Activated T-cell treated with anti-CD3 and anti-CD28 coated beads, Interleukin-2, amount 50 U/mL, for 72 hours (primary cell): ENCODE data around the gene NCR2. TPM values are rescaled to one million over a fixed set of nuclear protein-coding genes. Genes with fewer than 3 reads are reported as not detected.
A peak's percentile ranks its signal among the peaks of the same experiment; 100 is the strongest.
"Not testable (repeated sequence)": the region's sequence is repeated elsewhere in the genome, so short reads cannot be mapped to it uniquely, and the experiment has no call there.

Experiments
- ATAC-seq, 2 donors: fragments of 150-1000 bp; cut with Tn5 transposase; replicated peaks in 1 of 2; 2 replicates each; pipeline ENCODE4 v1.10.0; 2021; ENCODE audit warnings: moderate library complexity in 2 of 2, mild to moderate bottlenecking in 1 of 2
- DNase-seq, 2 donors: peaks; one replicate each; pipeline ENCODE4 v3.0.0; 2021 to 2022; ENCODE audit warnings: mixed read lengths in 1 of 2
- H3K27ac Mint-ChIP-seq: one replicate; pipeline ENCODE4 v1.8.0; 2022; ENCODE audit warnings: mild to moderate bottlenecking, moderate library complexity, mixed read lengths
- H3K27me3 Mint-ChIP-seq: one replicate; pipeline ENCODE4 v1.8.0; 2022; ENCODE audit warnings: low read depth, mixed read lengths
- H3K36me3 Mint-ChIP-seq, 2 donors: one replicate each; pipeline ENCODE4 v1.8.0; 2022; ENCODE audit warnings: mixed read lengths in 2 of 2, mild to moderate bottlenecking in 1 of 2; ENCODE audit not compliant: insufficient read depth in 2 of 2
- H3K4me1 Mint-ChIP-seq: one replicate; pipeline ENCODE4 v1.8.0; 2022; ENCODE audit warnings: low read depth, mixed read lengths
- H3K4me3 Mint-ChIP-seq, 2 donors: one replicate each; pipeline ENCODE4 v1.8.0; 2022; ENCODE audit warnings: mild to moderate bottlenecking in 2 of 2, mixed read lengths in 2 of 2, moderate library complexity in 2 of 2
- H3K9me3 Mint-ChIP-seq, 2 donors: one replicate each; pipeline ENCODE4 v1.8.0; 2022; ENCODE audit warnings: mixed read lengths in 2 of 2
- total RNA-seq, 2 donors: library from RNA; stranded (reverse); gene quantifications; one replicate each; pipeline ENCODE4 v1.2.3, GENCODE V29; 2022

The NCR2 gene, protein sequence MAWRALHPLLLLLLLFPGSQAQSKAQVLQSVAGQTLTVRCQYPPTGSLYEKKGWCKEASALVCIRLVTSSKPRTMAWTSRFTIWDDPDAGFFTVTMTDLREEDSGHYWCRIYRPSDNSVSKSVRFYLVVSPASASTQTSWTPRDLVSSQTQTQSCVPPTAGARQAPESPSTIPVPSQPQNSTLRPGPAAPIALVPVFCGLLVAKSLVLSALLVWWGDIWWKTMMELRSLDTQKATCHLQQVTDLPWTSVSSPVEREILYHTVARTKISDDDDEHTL
- not detected for total RNA-seq

DNA sequence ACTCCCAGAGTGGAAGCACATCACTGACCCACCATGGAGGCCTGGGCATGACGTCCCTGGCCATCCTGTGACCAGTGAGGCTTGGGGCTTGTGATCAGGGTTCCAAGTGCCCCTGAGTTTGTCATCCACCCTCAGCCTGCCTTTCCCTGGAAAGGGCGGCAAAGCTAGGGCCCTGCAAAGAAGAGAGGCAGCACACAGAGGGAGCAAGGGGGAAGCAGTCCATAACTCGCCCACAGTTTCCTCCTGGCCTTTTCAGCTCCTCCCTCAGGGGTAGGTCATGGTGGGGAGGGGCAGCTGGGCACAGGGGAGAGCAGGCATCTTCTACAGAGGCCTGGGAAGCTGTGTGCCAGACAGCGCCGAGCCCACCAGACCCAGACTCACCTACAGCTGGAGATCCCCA, at the start of gene NCR2:
TSS of gene NCR2 (plus strand) at position 313 of the 400 bp plus-strand sequence. CDS start 269 bp downstream, outside the sequence.
- peak within 1 kb of the TSS; percentile 19 for H3K27ac Mint-ChIP-seq
- H3K4me1 Mint-ChIP-seq: peaks cover 47% of the 10 kb centered on the region
- ATAC-seq (no peak), DNase-seq (no peak)
- peak within 1 kb of the TSS; percentile 52 to 78 for H3K4me3 Mint-ChIP-seq
- H3K27me3 Mint-ChIP-seq: no peaks in the 10 kb centered on the region
- H3K36me3 Mint-ChIP-seq: no peaks in the 10 kb centered on the region
- H3K9me3 Mint-ChIP-seq: no peaks in the 10 kb centered on the region

DNA sequence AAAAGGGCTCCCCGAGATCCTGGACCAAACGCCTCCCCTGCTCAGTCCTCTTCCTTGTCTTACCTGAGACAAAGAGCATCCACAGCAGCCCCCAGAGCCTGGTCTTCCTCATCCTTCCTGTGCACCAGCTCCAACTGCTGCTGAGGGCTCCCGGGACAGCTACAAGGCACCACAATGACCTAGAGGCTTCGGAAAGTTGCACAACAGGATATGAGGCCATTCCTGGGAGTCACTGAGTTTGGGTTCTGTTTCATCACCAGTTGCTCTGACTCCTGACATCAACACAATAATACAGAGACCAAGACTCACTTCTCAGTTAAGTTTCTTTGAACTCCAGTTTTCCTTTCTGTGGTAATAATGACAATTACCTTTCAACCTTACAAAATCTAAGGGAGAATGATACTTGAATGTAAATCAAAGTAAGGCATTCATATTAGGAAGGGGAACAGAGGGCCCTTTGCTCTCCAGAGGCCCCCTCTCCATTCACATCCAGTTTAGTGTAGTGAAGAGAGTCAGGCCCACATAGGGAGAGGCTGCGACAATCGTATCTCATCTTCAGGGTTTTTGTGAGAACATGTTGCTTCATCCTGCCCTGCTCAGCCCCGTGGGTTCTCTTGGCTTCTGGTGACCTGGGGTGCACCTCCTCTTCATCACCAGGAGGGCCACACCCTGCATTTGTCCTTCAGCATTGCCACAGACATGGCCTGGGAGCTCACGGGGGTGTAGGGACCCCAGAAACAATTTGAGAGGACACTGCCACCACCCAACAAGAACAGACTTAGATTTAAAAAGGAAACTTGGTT, 48.7 kb upstream of the NCR2 start, which contains the start of gene TREM1:
TSS of gene TREM1 (minus strand) at position 139 of the 803 bp plus-strand sequence. CDS start at position 112, 27 bp downstream.
- Mint-ChIP-seq H3K4me1 (peaks cover 19% of the 10 kb centered on the region), H3K4me3 (no peak within 1 kb of the TSS), H3K9me3 (no peaks in the 10 kb centered on the region), H3K27ac (no peak within 1 kb of the TSS), H3K36me3 (no peaks in the 10 kb centered on the region), H3K27me3 (peaks cover 6% of the 10 kb centered on the region)
- ATAC-seq: peak in 1 of 2 donors; percentile 67
- DNase-seq: no peak

DNA sequence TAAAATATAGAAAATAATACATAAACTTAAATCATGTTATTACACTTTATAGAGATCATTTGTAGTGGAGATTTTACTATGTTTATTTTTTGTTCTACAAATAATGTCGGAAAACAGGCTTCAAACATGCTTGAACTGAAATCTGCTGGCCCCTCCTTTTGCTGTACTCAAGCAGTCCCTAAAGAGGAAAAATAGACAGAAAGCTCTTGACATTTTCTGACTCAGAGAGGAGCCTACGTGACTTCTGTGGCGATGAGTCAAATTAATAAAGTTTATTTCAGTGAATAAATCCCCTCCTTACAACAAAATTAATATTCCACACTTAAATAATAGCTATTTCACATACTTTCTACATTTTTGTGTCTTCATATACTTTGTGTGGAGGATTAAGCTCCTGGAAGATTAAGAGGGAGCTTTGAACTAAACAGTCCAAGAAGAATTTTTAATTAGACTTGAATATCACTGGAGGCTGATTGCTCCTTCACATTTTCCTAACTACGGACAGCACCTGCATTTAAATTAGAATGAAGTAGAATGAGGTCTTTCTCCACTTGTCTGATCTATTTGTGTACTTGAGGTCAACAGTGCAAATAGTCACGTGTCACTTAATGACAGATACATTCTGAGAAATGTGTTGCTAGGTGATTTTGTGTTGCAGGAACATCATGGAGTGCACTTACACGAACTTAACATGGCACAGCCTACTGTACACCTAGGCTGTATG, 47.2 kb upstream of the NCR2 start:
- ATAC-seq: peak in 1 of 2 donors; percentile 58
- H3K36me3 Mint-ChIP-seq: no peaks in the 10 kb centered on the region
- DNase-seq: no peak
- H3K4me1 Mint-ChIP-seq: peaks cover 19% of the 10 kb centered on the region
- no peak overlapping the region for H3K27ac Mint-ChIP-seq
- no peaks in the 10 kb centered on the region for H3K9me3 Mint-ChIP-seq
- H3K27me3 Mint-ChIP-seq: peaks cover 6% of the 10 kb centered on the region
- H3K4me3 Mint-ChIP-seq: no peak overlapping the region

DNA sequence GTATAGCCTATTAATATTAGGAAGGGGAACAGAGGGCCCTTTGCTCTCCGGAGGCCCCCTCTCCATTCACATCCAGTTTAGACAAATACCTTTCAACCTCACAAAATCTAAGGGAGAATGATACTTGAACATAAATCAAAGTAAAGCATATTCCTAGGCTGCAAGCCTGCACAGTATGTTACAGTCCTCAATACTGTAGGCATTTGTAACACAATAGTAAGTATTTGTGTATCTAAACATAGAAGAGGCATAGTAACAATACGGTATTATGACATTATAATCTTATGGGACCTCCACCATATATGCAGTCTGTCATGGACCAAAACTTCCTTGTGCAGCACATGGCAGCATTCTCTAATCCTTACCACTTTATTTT, 46.7 kb upstream of the NCR2 start:
- H3K36me3 Mint-ChIP-seq: no peaks in the 10 kb centered on the region
- ATAC-seq: no peak
- no peak for DNase-seq
- H3K4me1 Mint-ChIP-seq: peaks cover 19% of the 10 kb centered on the region
- no peak overlapping the region for H3K27ac Mint-ChIP-seq
- H3K27me3 Mint-ChIP-seq: peaks cover 6% of the 10 kb centered on the region
- no peak overlapping the region for H3K4me3 Mint-ChIP-seq
- H3K9me3 Mint-ChIP-seq: no peaks in the 10 kb centered on the region

DNA sequence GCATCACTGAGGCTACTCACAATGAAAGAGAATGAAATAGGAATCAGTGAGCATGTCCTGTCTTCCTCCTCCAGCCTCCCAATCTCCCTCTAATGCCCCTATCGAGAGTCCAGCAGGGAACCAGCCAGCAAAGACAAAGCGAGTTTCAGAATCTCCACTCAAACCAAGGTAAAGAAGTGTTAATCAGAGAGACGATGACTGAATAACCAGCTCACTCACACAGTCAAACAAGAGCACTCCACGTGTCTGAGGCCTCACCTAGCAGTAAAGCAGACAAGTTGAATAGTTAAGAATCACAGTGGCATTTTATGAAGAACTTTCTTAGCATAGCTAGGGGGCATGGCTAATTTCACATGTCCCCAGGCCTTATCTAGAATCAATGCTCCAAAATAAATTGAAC, 45.6 kb upstream of the NCR2 start:
- H3K27me3 Mint-ChIP-seq: peaks cover 6% of the 10 kb centered on the region
- H3K4me1 Mint-ChIP-seq: peaks cover 21% of the 10 kb centered on the region
- H3K9me3 Mint-ChIP-seq: no peaks in the 10 kb centered on the region
- no peaks in the 10 kb centered on the region for H3K36me3 Mint-ChIP-seq
- DNase-seq (no peak), ATAC-seq (no peak)
- H3K4me3 Mint-ChIP-seq: no peak overlapping the region
- no peak overlapping the region for H3K27ac Mint-ChIP-seq

DNA sequence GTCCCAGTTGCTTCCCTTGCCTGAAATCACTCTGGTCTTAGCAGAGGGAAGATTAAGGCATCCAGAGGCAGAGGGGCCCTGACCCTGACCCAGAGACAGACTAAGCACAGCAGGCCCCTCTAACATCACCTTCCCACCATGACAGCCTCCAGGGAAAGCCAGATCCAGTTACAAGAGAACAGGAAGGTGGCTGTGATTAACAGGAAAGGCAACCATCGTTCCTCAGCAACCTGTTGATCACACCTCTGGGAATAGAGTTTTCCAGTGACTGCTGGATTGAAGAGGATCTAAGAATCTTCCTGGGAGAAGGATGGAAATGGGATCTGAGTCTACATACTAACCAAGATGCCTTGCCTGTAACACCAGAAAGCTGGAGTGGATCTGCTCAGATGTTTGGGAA, 43.7 kb upstream of the NCR2 start:
- no peak overlapping the region for H3K4me3 Mint-ChIP-seq

DNA sequence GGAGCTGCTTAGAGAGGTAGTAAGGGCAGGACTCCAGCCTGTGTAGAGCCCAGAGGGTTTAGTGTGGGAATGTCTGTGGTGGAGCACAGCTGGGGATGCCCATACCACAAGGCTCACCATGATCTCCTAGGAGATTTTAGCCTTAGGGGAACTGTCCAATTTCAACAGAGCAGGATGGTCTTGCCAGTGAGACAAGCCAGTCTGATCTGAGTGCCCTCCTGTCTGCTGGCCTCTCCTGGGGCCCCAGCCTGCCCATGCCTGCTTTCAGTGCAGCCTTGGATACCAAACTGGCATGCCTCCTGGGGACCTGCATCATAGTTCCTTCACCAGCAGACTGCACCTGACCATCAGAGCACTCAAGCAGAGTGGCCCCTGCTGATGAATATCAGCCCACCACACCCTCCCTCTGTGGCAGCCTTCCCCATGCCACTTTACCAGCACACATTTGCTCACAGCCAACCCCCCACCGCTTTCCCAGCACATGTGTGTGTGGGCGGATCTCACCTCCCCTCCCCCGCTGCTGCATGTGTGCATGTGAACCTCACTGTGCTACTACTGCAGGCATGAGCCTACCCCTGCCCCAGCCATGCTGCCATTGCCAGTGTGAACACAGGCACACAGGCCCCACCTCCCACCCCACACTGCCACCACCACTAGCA, 41.1 kb upstream of the NCR2 start:
- Mint-ChIP-seq H3K27me3 (no peaks in the 10 kb centered on the region), H3K9me3 (peaks cover 5 to 6% of the 10 kb centered on the region in 2 donors), H3K27ac (no peak overlapping the region), H3K4me3 (no peak overlapping the region), H3K36me3 (peaks cover 2 to 13% of the 10 kb centered on the region in 2 donors), H3K4me1 (peaks cover 35% of the 10 kb centered on the region)
- peak in 1 of 2 donors; percentile 26 for ATAC-seq
- DNase-seq: no peak

More for the DNA sequence above, 43.7 kb upstream of the NCR2 start:
- Mint-ChIP-seq H3K27ac (no peak overlapping the region), H3K36me3 (peaks cover 0 to 5% of the 10 kb centered on the region in 2 donors), H3K4me1 (peaks cover 24% of the 10 kb centered on the region), H3K27me3 (no peaks in the 10 kb centered on the region), H3K9me3 (peaks cover 0 to 2% of the 10 kb centered on the region in 2 donors)
- ATAC-seq: no peak
- no peak for DNase-seq

DNA sequence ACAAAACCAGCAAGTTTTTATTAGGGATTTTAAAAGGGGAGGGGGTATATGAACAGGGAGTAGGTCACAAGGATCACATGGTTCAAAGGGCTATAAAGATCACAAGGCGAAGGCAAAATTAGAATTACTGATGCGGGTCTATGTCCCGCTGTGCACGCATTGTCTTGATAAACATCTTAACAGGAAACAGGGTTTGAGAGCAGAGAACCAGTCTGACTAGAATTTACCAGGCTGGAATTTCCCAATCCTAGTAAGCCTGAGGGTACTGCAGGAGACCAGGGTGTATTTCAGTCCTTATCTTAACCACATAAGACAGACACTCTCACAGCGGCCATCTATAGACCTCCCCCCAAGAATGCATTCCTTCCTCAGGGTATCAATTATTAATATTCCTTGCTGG, 38.2 kb upstream of the NCR2 start:
- Mint-ChIP-seq H3K4me1 (peaks cover 40% of the 10 kb centered on the region), H3K36me3 (peaks cover 2 to 15% of the 10 kb centered on the region in 2 donors)
- not testable (repeated sequence) for H3K4me3 Mint-ChIP-seq, H3K27me3 Mint-ChIP-seq, H3K27ac Mint-ChIP-seq, DNase-seq, H3K9me3 Mint-ChIP-seq, ATAC-seq

DNA sequence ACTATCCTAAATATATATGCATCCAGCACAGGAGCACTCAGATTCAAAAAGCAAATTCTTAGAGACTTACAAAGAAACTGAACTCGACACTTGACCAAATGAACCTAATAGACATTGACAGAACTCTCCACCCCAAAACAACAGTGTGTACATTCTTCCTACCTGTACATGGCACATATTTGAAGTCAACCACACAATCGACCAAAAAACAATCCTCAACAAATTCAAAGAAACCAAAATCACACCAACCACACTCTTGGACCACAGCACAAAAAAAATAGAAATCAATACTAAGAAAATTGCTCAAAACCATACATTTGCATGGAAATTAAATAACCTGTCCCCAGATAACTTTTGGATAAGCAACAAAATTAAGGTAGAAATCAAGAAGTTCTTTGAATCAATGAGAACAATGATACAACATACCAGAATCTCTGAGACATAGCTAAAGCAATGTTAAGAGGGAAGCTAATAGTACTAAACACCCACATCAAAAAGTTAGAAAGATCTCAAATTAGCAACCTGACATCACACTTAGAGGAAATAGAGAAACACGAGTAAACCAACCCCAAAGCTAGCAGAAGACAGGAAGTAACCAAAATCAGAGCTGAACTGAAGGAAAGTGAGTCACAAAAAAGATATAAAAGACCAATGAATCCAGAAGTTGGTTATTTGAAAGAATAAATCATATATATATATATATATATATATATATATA, 36.5 kb upstream of the NCR2 start:
- H3K9me3 Mint-ChIP-seq: peaks cover 10 to 12% of the 10 kb centered on the region in 2 donors
- peak overlapping the region; percentile 31 to 74 for H3K4me3 Mint-ChIP-seq
- H3K27me3 Mint-ChIP-seq: peaks cover 1% of the 10 kb centered on the region
- H3K36me3 Mint-ChIP-seq: peaks cover 2 to 19% of the 10 kb centered on the region in 2 donors
- no peak for DNase-seq
- peak overlapping the region; percentile 85 for H3K27ac Mint-ChIP-seq
- peak; percentile 60 to 65 for ATAC-seq
- peaks cover 45% of the 10 kb centered on the region for H3K4me1 Mint-ChIP-seq

DNA sequence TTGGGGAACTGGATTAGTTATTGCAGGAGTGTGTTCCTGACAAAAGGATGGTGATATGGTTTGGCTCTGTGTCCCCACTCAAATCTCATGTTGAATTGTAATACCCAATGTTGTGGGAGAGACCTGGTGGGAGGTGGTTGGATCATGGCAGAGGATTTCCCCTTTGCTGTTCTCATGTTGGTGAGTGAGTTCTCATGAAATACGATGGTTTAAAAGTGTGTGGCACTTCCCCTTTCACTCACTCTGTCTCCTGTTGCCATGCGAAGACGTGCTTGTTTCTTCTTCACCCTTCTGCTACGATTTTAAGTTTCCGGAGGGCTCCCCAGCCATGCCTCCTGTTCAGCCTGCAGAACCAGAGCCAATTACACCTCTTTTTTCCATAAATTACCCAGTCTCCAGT, 32.8 kb upstream of the NCR2 start:
- peaks cover 13% of the 10 kb centered on the region for H3K27me3 Mint-ChIP-seq
- no peak overlapping the region for H3K27ac Mint-ChIP-seq
- ATAC-seq (no peak), DNase-seq (no peak)
- no peak overlapping the region for H3K4me3 Mint-ChIP-seq
- peaks cover 5 to 6% of the 10 kb centered on the region in 2 donors for H3K9me3 Mint-ChIP-seq
- peaks cover 0 to 9% of the 10 kb centered on the region in 2 donors for H3K36me3 Mint-ChIP-seq
- H3K4me1 Mint-ChIP-seq: peaks cover 35% of the 10 kb centered on the region

DNA sequence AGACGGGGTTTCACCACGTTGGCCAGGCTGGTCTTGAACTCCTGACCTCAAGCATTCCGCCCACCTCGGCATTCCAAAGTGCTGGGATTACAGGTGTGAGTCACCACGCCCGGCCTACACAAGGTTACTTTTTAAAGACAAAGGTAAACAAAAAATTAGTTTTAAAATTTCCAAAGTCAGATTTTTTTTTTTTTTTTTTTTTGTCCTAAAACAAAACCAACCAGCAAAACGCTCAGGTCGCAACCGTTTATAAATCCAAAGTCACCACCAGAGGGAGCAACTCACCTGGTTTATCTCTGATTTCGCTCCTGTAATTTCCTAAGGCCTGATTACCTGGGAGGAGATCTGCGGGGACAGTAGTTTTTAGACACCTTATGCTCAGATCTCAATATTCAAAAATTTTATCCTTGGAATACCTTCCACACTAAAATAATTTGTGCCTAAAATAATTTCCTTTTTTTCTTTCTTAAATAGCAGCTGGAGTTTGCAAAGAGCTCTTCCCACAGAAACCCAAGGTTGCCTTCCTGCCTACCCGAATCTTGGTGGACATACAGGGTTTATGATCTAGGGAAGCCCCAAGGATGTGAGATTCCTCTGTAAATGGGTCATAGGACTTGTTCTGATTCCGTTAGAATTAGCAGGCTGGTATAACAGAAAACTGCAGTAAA, 29.1 kb upstream of the NCR2 start:
- Mint-ChIP-seq H3K4me3 (no peak overlapping the region), H3K27me3 (peaks cover 13% of the 10 kb centered on the region), H3K27ac (no peak overlapping the region), H3K4me1 (peaks cover 14% of the 10 kb centered on the region), H3K36me3 (peaks cover 0 to 4% of the 10 kb centered on the region in 2 donors), H3K9me3 (peaks cover 4% of the 10 kb centered on the region in 2 donors)
- DNase-seq (peak; percentile 43 to 45), ATAC-seq (peak in 1 of 2 donors; percentile 44)

DNA sequence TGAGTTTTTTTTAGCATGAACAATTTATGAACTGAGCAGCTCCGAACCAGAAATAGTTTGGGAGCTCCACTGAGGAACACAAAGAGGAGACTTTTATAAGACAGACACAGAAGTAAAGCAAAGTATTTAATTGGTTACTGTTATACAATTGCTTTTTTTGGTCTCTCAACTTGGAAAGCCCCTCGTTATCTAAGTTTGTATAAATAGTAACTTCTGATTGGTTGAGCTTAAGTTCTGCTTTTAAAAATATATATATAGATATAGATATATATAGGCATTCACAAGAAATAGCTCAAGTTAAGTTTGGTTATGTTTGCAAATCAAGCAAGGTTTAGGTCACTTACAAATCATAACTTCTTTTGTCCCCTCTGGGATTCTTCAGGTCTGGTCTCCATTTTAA, 20.2 kb upstream of the NCR2 start:
- Mint-ChIP-seq H3K27me3 (peaks cover 30% of the 10 kb centered on the region), H3K36me3 (no peaks in the 10 kb centered on the region), H3K27ac (no peak overlapping the region), H3K9me3 (no peaks in the 10 kb centered on the region), H3K4me3 (no peak overlapping the region), H3K4me1 (peaks cover 20% of the 10 kb centered on the region)
- ATAC-seq: no peak
- no peak for DNase-seq
